GM12892 (cell line): ENCODE results near the gene A2M.

ENCODE experiments used
- POLR2A ChIP-seq: IDR thresholded peaks from 2 replicates; pipeline ENCODE4 v1.6.1; 2011; ENCODE audit warnings: low read depth, low read length, control low read depth
- TAF1 ChIP-seq: IDR thresholded peaks from 2 replicates; pipeline ENCODE4 v1.6.1; 2011; ENCODE audit warnings: low read depth, mild to moderate bottlenecking, control low read depth, low read length, borderline replicate concordance

DNA sequence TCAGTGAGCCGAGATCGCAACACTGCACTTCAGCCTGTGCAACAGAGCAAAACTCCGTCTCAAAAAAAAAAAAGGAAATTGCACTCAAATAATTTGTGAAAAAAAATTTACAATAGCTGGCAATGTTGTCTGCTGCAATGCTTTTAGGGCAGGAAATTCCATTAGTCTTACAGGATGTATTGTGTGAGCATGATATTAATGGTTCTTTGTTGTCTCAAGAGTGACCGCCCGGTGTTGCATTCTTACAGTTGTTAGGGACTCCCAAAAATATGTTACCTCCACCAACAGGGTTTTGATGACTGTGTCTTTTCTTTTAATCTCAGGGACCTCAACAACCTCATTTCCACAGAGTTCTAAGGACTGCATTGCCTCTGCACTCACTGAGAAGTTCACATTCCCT is 47.7 kb upstream of the A2M start:
- TF ChIP-seq POLR2A (no peak), TAF1 (no peak)
